Dermis lymphatic vessel endothelial cell (primary cell): Measurements from ENCODE around the gene UNKL. TPM values are rescaled to one million over a fixed set of nuclear protein-coding genes. Genes with fewer than 3 reads are reported as not detected.

Source experiments
- total RNA-seq: library from RNA; depleted of rRNA; stranded (reverse); fragments of >200 nt; gene quantifications from 2 replicates; pipeline ENCODE4 v1.2.1, GENCODE V29; 2014

Gene UNKL, protein sequence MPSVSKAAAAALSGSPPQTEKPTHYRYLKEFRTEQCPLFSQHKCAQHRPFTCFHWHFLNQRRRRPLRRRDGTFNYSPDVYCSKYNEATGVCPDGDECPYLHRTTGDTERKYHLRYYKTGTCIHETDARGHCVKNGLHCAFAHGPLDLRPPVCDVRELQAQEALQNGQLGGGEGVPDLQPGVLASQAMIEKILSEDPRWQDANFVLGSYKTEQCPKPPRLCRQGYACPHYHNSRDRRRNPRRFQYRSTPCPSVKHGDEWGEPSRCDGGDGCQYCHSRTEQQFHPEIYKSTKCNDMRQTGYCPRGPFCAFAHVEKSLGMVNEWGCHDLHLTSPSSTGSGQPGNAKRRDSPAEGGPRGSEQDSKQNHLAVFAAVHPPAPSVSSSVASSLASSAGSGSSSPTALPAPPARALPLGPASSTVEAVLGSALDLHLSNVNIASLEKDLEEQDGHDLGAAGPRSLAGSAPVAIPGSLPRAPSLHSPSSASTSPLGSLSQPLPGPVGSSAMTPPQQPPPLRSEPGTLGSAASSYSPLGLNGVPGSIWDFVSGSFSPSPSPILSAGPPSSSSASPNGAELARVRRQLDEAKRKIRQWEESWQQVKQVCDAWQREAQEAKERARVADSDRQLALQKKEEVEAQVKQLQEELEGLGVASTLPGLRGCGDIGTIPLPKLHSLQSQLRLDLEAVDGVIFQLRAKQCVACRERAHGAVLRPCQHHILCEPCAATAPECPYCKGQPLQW
- 5.4 and 6.4 TPM in 2 replicates for total RNA-seq

GRCh38 chr16:1414532-1415260 is at the start of gene UNKL:
UNKL (minus strand) TSS chr16:1414704; CDS start chr16:1414691, 13 bp downstream.

GRCh38 chr16:1443980-1444729 is 29.7 kb upstream of the UNKL start, which contains the start of gene CCDC154:
CCDC154 (minus strand) TSS chr16:1444556; CDS start chr16:1444322, 234 bp downstream.

DNA sequence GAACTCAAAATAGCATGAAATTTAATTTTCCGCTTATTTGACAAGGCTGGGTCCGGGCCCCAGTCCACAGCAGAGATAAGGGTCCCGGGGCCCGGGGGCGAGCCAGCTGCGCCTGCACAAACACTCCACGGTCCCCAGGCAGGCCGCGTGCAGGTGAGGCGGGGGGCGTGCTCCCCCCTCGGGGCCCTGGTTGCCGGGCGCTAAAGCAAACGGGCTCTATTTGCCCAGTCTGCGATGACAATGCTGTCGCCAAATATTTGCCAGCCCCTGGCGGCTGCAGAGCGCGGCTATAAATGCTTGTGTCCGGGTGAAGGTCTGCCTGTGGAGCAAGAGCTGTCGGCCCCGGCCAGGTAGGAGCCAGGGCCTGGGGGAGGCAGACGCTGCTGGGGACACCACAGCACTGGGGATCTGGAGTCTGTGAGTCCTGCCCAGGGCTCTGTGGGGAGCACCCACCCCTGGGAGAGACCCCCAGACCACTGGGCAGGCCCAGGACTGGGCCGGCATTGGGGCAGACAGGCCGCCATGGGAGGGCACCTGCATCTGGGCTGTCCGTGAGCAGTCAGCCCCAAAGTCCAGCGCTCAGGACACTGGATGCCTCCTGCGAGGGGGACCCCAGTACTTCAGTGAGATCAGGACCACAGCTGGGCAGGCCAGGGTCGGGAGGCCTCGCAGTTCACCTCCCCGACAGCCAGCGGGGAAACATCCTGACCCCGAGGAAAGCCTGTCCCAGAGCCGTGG is 16.4 kb upstream of the UNKL start, which contains the start of gene PERCC1:
PERCC1 (plus strand) TSS at position 320 of the 738 bp plus-strand sequence. CDS start 1,516 bp downstream, outside the sequence.

GRCh38 chr16:1351582-1352362 is 62.7 kb downstream of the UNKL start, which contains the start of the genes GNPTG and TSR3:
GNPTG (plus strand) TSS chr16:1351931; CDS start chr16:1351966, 35 bp downstream.
TSR3 (minus strand) TSS chr16:1351878; CDS start chr16:1351804, 74 bp downstream.

DNA sequence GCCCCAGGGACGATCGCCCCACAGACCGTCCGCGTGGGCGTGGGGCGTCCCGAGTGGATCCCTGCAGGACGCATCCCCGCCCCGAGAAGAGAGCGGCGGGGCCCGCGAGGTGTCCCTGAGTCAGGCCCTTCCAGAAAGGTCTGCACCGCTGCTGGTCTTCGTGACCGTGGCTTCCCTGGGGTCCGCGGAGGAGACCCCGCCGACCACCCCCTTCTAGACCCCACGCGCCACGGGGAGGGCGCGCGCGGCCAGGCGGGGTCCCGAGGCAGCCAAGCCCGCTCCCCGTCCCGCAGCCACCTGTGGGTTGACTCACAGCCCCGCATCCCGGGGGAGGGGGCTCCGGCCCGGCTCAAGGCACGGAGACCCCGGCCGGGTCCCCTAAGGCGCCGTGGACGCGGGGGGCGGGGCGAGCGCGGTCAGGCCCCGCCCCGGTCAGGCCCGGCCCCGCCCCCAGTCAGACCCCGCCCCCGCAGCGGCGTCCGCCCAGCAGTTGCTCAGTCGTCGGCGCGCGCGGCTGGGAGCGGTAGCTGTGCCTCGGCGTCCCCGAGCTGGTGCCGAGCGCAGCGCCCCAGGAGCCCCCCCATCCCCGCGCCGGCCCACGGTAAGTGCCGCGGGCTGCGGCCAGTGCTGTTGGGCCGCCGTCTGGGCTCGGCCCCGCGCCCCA is 81.2 kb downstream of the UNKL start, which contains the start of gene BAIAP3:
BAIAP3 (plus strand) TSS at position 497 of the 664 bp plus-strand sequence. CDS start 4,905 bp downstream, outside the sequence.

Other genes starting within 250 kb of the UNKL start
- gene TPSG1, start 189.4 kb downstream of the UNKL start, total RNA-seq: not detected in 2 replicates
- not detected in 2 replicates for gene TPSB2, start 184.5 kb downstream of the UNKL start, total RNA-seq
- gene TPSAB1, start 174.0 kb downstream of the UNKL start, total RNA-seq: 0.09 TPM in 1 of 2 replicates, not detected in the other
- not detected in 2 replicates for gene TPSD1, start 158.6 kb downstream of the UNKL start, total RNA-seq
- 28.9 and 43.6 TPM in 2 replicates for gene UBE2I, start 105.1 kb downstream of the UNKL start, total RNA-seq
- 1.3 and 3.4 TPM in 2 replicates for gene BAIAP3, start 81.1 kb downstream of the UNKL start, total RNA-seq
- 45.3 and 59.5 TPM in 2 replicates for gene TSR3, start 62.8 kb downstream of the UNKL start, total RNA-seq
- 26.6 and 28.3 TPM in 2 replicates for gene GNPTG, start 62.8 kb downstream of the UNKL start, total RNA-seq
- 16.3 and 19.2 TPM in 2 replicates for gene UQCC4, start 6.0 kb upstream of the UNKL start, total RNA-seq
- not detected in 2 replicates for gene PERCC1, start 16.4 kb upstream of the UNKL start, total RNA-seq
- gene CCDC154, start 29.9 kb upstream of the UNKL start, total RNA-seq: 0.11 and 0.17 TPM in 2 replicates
- gene CLCN7, start 60.3 kb upstream of the UNKL start, total RNA-seq: 57.4 and 72.2 TPM in 2 replicates
- gene PTX4, start 74.2 kb upstream of the UNKL start, total RNA-seq: 0.11 and 0.17 TPM in 2 replicates
- 13.8 and 16.5 TPM in 2 replicates for gene TELO2, start 78.7 kb upstream of the UNKL start, total RNA-seq
- 142 and 170 TPM in 2 replicates for gene TMEM204, start 119.0 kb upstream of the UNKL start, total RNA-seq
- gene IFT140, start 197.4 kb upstream of the UNKL start, total RNA-seq: 15.5 and 18.2 TPM in 2 replicates
- 10.1 and 10.4 TPM in 2 replicates for gene CRAMP1, start 197.7 kb upstream of the UNKL start, total RNA-seq